ENCODE measurements around the gene CCR2.

DNA sequence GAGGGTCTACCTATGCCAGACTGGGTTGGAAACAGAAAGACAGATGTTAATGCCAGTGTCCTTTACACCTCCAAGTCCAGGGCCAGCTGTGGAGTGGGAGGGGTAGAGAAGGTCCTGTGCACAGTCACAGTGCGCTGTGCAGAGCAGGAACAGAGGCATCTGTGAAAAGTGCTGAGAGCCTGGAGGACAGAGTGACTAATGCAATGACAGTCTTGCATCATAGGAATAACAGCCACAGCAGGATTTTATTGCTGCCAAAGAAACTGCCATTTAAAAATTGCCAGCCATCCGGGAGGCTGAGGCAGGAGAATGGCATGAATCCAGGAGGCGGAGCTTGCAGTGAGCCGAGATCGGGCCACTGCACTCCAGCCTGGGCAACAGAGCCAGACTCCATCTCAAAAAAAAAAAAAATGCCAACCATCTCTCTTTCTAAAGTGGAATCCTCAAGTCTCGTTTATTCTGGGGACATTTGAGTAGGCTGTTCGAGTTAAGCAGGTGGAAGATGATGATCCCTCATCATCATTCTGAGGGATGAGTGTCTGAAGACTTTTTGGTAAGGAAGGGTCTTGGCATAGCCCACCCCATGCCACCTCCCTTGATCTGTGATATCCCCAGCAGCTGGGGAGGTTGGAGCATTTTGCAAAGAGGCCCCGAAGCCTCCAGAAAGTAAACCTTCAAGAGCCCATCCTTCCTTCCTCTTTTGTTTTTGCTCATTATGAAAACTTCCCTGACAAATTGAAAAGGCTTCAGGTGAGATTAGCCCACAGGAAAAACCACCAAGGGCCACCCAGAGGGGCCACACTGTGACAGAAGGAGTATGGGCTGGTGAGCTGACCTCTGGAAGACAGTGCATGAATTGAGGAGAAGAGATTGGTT lies 7.7 kb downstream of the CCR2 start:
- no peak for TF ChIP-seq EZH2 (IDR thresholded peaks at IDR 0.05; ENCODE audit: insufficient read depth, poor library complexity, severe bottlenecking)
- TF ChIP-seq EZH2phosphoT487 (IDR thresholded peaks at IDR 0.05; ENCODE audit: insufficient read depth, low read depth), result no peak
